Large intestine (tissue), 3 donors: ENCODE measurements around the gene MAP3K4. TPM values are rescaled to one million over a fixed set of nuclear protein-coding genes. Genes with fewer than 3 reads are reported as not detected.

Experiments used
- DNase-seq, 2 donors: peaks; one replicate each; pipeline versions ENCODE4 v3.0.0 to v3.0.0-alpha.2; 2013
- H3K27ac ChIP-seq: one replicate; pipeline ENCODE4 v1.5.1; 2013; ENCODE audit warnings: low read length
- H3K27me3 ChIP-seq: 2 replicates; pipeline ENCODE4 v1.6.1; 2013; ENCODE audit warnings: low read length; ENCODE audit not compliant: control insufficient read depth, insufficient read depth
- H3K36me3 ChIP-seq: 2 replicates; pipeline ENCODE4 v1.6.1; 2013; ENCODE audit warnings: low read length; ENCODE audit not compliant: control insufficient read depth, insufficient read depth
- H3K4me1 ChIP-seq: one replicate; pipeline ENCODE4 v1.6.1; 2013; ENCODE audit warnings: low read length; ENCODE audit not compliant: control insufficient read depth, insufficient read depth
- H3K4me3 ChIP-seq: one replicate; pipeline ENCODE4 v1.5.1; 2013; ENCODE audit warnings: low read length
- H3K9me3 ChIP-seq: one replicate; pipeline ENCODE4 v1.6.1; 2013; ENCODE audit warnings: mild to moderate bottlenecking, low read depth, low read length, moderate library complexity; ENCODE audit not compliant: control insufficient read depth
- WGBS: methylation state at CpG from one replicate; pipeline ENCODE4 v1.1.5; 2013; ENCODE audit warnings: low lambda C conversion rate; ENCODE audit not compliant: insufficient coverage; 5-methylcytosine and 5-hydroxymethylcytosine counted together
- polyA plus RNA-seq: library from polyadenylated mRNA; unstranded; fragments of 120-200 nt; gene quantifications from one replicate; pipeline ENCODE4 v1.2.1, GENCODE V29; 2013

Gene MAP3K4
- polyA plus RNA-seq, 1 donor: 30.1 TPM

DNA sequence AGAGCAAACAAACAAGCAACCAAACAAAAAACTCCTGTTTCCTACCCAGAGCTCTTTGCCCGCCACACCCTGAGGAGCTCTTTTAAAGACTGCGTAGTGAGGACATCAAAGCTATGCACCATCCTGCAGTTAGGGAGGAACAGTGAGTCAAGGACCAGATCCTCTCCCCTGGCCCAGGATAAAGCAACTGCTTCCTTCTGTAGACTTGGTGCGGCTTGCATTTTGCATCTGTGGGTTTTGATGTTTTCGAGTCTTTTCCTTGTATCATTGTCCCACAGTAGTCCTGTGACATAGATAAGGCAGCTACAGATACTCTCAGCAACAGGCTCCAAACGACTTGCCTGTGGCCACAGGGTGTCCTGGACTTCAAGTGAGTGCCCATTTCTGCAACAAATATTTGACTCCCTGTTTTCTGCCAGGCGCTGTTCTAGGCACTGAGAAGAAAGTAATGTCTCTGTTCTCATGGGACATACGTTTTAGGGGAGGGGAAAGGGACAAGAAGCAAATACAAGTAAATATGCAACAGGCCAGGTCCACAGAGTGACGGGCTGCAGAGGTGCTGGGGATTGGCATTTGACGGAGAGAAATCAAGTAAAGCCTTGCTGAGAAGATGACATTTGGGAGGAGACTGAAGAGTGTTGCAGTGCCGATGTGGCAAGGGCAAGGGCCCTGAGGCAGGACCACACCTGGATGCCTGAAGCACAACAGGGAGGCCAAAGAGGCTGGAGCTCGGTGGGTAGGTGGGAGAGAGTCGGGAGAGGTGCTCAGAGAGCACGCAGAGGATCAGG is 35.9 kb upstream of the MAP3K4 start:
- DNase-seq: no peak
- no peaks in the 10 kb centered on the region for H3K9me3 ChIP-seq
- 90% methylated on average over 2 of the region's 13 CpGs for WGBS

GRCh38 chr6:160956300-160957035 is 35.1 kb upstream of the MAP3K4 start:
- Histone ChIP-seq H3K4me1 (no peaks in the 10 kb centered on the region), H3K27me3 (peaks cover 3% of the 10 kb centered on the region), H3K27ac (no peak overlapping the region), H3K9me3 (no peaks in the 10 kb centered on the region), H3K36me3 (no peaks in the 10 kb centered on the region), H3K4me3 (no peak overlapping the region)
- 74% methylated on average over 4 of the region's 8 CpGs for WGBS
- DNase-seq: no peak

More for the DNA sequence above, 35.9 kb upstream of the MAP3K4 start:
- Histone ChIP-seq H3K36me3 (no peaks in the 10 kb centered on the region), H3K4me1 (no peaks in the 10 kb centered on the region), H3K27ac (no peak overlapping the region), H3K27me3 (peaks cover 3% of the 10 kb centered on the region), H3K4me3 (no peak overlapping the region)

DNA sequence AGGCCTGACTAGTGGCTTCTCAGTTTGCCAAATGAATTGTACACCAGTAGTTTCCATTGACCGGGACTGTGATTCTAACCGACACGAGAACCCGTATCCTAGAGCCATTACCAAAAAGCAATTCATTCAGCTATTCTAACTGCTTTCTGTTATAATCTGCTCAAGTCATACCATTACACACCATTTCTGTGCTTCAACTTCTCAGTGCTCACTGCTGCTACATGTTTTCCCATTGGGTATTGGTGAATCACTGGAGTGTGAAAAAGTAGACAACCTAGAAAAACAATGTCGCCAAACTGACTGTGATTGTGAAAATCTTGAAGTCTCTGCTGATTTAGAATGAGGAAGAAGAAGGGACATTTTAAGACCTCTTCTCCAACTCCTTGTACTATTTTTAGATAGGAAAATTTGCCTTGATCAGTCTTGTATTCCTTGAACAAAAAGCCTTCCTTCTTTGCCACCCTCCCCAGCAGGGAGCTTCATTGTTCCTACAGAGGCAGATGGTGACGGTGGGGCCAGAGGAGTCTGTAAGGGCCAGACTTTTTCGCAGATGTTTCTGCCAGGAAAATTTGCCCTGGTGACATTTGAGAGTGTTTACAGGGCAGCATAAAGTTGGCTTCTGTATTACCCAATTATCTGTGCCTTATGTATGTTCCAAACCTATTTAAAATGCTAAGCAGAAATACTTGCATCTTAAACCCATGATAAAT is 31.7 kb upstream of the MAP3K4 start:
- no peak for DNase-seq
- Histone ChIP-seq H3K4me1 (no peaks in the 10 kb centered on the region), H3K27me3 (peaks cover 3% of the 10 kb centered on the region), H3K9me3 (no peaks in the 10 kb centered on the region), H3K4me3 (no peak overlapping the region), H3K36me3 (no peaks in the 10 kb centered on the region), H3K27ac (no peak overlapping the region)
- WGBS: 74% methylated on average over 3 of the region's 7 CpGs

- Histone ChIP-seq H3K36me3 (no peaks in the 10 kb centered on the region), H3K27ac (no peak overlapping the region), H3K4me1 (no peaks in the 10 kb centered on the region), H3K9me3 (no peaks in the 10 kb centered on the region), H3K4me3 (no peak overlapping the region), H3K27me3 (peaks cover 3% of the 10 kb centered on the region)
- WGBS: no CpG with 5 or more reads among the region's 3 CpGs
- peak in 1 of 2 donors; percentile 10 for DNase-seq
Measured at GRCh38 chr6:160960839-160961238, 30.7 kb upstream of the MAP3K4 start.

GRCh38 chr6:160962835-160963623 is 28.5 kb upstream of the MAP3K4 start:
- H3K36me3 ChIP-seq: no peaks in the 10 kb centered on the region
- no peak for DNase-seq
- no peaks in the 10 kb centered on the region for H3K4me1 ChIP-seq
- no peak overlapping the region for H3K27ac ChIP-seq
- 87% methylated on average over 3 of the region's 15 CpGs for WGBS
- H3K4me3 ChIP-seq: no peak overlapping the region
- H3K9me3 ChIP-seq: no peaks in the 10 kb centered on the region
- no peaks in the 10 kb centered on the region for H3K27me3 ChIP-seq

GRCh38 chr6:160963651-160964050 is 27.9 kb upstream of the MAP3K4 start:
- 89% methylated on average over 4 of the region's 8 CpGs for WGBS
- H3K27me3 ChIP-seq: no peaks in the 10 kb centered on the region
- no peak overlapping the region for H3K27ac ChIP-seq
- H3K36me3 ChIP-seq: no peaks in the 10 kb centered on the region
- no peak overlapping the region for H3K4me3 ChIP-seq
- DNase-seq: no peak
- no peaks in the 10 kb centered on the region for H3K9me3 ChIP-seq
- H3K4me1 ChIP-seq: no peaks in the 10 kb centered on the region

GRCh38 chr6:160965893-160966292 is 25.7 kb upstream of the MAP3K4 start:
- no peaks in the 10 kb centered on the region for H3K27me3 ChIP-seq
- no peak overlapping the region for H3K4me3 ChIP-seq
- H3K9me3 ChIP-seq: no peaks in the 10 kb centered on the region
- H3K36me3 ChIP-seq: no peaks in the 10 kb centered on the region
- no peak for DNase-seq
- H3K4me1 ChIP-seq: no peaks in the 10 kb centered on the region
- WGBS: 92% methylated on average over 4 of the region's 5 CpGs
- no peak overlapping the region for H3K27ac ChIP-seq

GRCh38 chr6:160966493-160967229 is 24.9 kb upstream of the MAP3K4 start:
- Histone ChIP-seq H3K9me3 (no peaks in the 10 kb centered on the region), H3K27me3 (no peaks in the 10 kb centered on the region), H3K36me3 (no peaks in the 10 kb centered on the region), H3K4me1 (no peaks in the 10 kb centered on the region), H3K27ac (no peak overlapping the region), H3K4me3 (no peak overlapping the region)
- no peak for DNase-seq
- WGBS: 90% methylated on average over 2 of the region's 7 CpGs

DNA sequence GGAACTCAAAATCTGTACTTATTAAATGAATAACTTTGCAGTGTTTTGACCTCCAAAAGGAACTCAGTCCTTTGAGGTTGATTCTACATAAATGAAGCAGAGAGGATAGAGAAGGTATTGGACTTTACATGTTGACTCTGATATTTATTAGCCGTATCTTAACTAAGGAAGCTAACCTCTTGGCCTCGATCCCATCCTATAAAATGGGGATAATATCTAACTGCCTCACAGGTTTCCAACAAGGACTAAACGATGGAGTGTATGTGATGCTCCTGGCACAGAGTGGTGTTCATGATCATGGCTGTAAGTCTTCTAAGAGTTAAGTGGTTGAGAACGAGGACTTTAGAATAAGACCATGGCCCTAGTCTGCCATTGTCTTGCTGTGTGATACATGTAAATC is 24.2 kb upstream of the MAP3K4 start:
- Histone ChIP-seq H3K36me3 (no peaks in the 10 kb centered on the region), H3K27ac (no peak overlapping the region), H3K4me1 (no peaks in the 10 kb centered on the region), H3K9me3 (no peaks in the 10 kb centered on the region), H3K27me3 (no peaks in the 10 kb centered on the region), H3K4me3 (no peak overlapping the region)
- WGBS: no CpG with 5 or more reads among the region's 4 CpGs
- no peak for DNase-seq
